H1 (cell line): ENCODE data around the gene LAMC3.

Experiments used
- EP300 ChIP-seq, 2 experiments: IDR thresholded peaks; 1 replicate in 1 of 2; 2 replicates in 1 of 2; pipeline ENCODE4 v1.6.1; 2011 to 2012; ENCODE audit warnings: low read depth in 2 of 2, low read length in 2 of 2, mild to moderate bottlenecking in 2 of 2, borderline replicate concordance in 1 of 2, inconsistent platforms in 1 of 2, moderate library complexity in 1 of 2
- EZH2 ChIP-seq: fragments of 200-600 bp; sonication (generic); IDR thresholded peaks from 2 replicates; pipeline ENCODE4 v1.7.1; 2012; ENCODE audit warnings: low read depth, mild to moderate bottlenecking, moderate library complexity, low read length, inconsistent platforms; ENCODE audit not compliant: severe bottlenecking
- SP1 ChIP-seq: IDR thresholded peaks from 2 replicates; pipeline ENCODE4 v1.6.1; 2011; ENCODE audit warnings: low read depth, low read length
- TF ChIP-seq, protein P1 (sequence below), 3 experiments: IDR thresholded peaks; 1 replicate in 2 of 3; 2 replicates in 1 of 3; pipeline versions ENCODE4 v1.5.1 to v1.6.1; 2011; ENCODE audit warnings: low read length in 3 of 3, mild to moderate bottlenecking in 3 of 3, inconsistent platforms in 2 of 3, low read depth in 1 of 3, moderate library complexity in 1 of 3; ENCODE audit not compliant: insufficient read depth in 1 of 3; ENCODE audit errors: control extremely low read depth in 1 of 3

- TF ChIP-seq EP300 (IDR thresholded peaks at IDR 0.05; ENCODE audit: borderline replicate concordance in 1 of 2, low read depth in 2 of 2, low read length in 2 of 2) (no peak), EZH2 (no peak), SP1 (no peak)
- TF ChIP-seq, protein P1, sequence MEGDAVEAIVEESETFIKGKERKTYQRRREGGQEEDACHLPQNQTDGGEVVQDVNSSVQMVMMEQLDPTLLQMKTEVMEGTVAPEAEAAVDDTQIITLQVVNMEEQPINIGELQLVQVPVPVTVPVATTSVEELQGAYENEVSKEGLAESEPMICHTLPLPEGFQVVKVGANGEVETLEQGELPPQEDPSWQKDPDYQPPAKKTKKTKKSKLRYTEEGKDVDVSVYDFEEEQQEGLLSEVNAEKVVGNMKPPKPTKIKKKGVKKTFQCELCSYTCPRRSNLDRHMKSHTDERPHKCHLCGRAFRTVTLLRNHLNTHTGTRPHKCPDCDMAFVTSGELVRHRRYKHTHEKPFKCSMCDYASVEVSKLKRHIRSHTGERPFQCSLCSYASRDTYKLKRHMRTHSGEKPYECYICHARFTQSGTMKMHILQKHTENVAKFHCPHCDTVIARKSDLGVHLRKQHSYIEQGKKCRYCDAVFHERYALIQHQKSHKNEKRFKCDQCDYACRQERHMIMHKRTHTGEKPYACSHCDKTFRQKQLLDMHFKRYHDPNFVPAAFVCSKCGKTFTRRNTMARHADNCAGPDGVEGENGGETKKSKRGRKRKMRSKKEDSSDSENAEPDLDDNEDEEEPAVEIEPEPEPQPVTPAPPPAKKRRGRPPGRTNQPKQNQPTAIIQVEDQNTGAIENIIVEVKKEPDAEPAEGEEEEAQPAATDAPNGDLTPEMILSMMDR (IDR thresholded peaks at IDR 0.05; ENCODE audit: control extremely low read depth in 1 of 3, insufficient read depth in 1 of 3, low read depth in 1 of 3, low read length in 3 of 3): no peak
Observed at GRCh38 chr9:131024978-131025868, 16.2 kb downstream of the LAMC3 start.
